HEK293 (cell line): ENCODE data around the gene CDIPT.
A peak's percentile ranks its signal among the peaks of the same experiment; 100 is the strongest.

Experiments used
- CTCF ChIA-PET: fragments of 350-600 bp; formaldehyde crosslinking; extraction: SDS; loops from one replicate; lab custom pipeline; 2021; ENCODE audit warnings: antibody characterized with exemption; lab: Yijun Ruan, JAX
- POLR2A ChIA-PET: fragments of 300-600 bp; formaldehyde crosslinking; extraction: SDS; loops from one replicate; lab custom pipeline; 2020; ENCODE audit warnings: antibody characterized with exemption, inconsistent platforms; lab: Yijun Ruan, JAX
- H3K27ac ChIP-seq: fragments of 200-500 bp; sonication (Bioruptor generic); 2 replicates; pipeline ENCODE4 v1.5.1; 2014; ENCODE audit warnings: low read depth, low read length, control low read depth, inconsistent platforms; ENCODE audit errors: extremely low read depth
- H3K36me3 ChIP-seq, 2 experiments: fragments of 200-500 bp in 1 of 2; sonication (Bioruptor generic) in 1 of 2; 1 replicate in 1 of 2; 2 replicates in 1 of 2; pipeline ENCODE4 v1.5.1; 2014 to 2017; ENCODE audit warnings: inconsistent platforms in 2 of 2, low read length in 2 of 2; ENCODE audit not compliant: control insufficient read depth in 2 of 2, insufficient read depth in 1 of 2
- H3K4me1 ChIP-seq: fragments of 200-500 bp; sonication (Bioruptor generic); 2 replicates; pipeline ENCODE4 v1.5.1; 2014; ENCODE audit warnings: mild to moderate bottlenecking, low read length, inconsistent platforms; ENCODE audit not compliant: control insufficient read depth, insufficient read depth
- H3K4me3 ChIP-seq: 2 replicates; pipeline ENCODE4 v1.5.1; 2011; ENCODE audit warnings: low read depth, mild to moderate bottlenecking, control low read depth, low read length, moderate library complexity
- H3K9me3 ChIP-seq: fragments of 200-500 bp; sonication (Bioruptor generic); 2 replicates; pipeline ENCODE4 v1.5.1; 2014; ENCODE audit warnings: low read depth, low read length, inconsistent platforms; ENCODE audit not compliant: control insufficient read depth, insufficient read depth
- EGR2 ChIP-seq: fragments of 450-650 bp; formaldehyde crosslinking; IDR thresholded peaks from 2 replicates; pipeline ENCODE4 v1.5.1; 2016; ENCODE audit warnings: low read depth, missing biosample characterization, missing genetic modification characterization
- HOXD13 ChIP-seq: sonication (generic); formaldehyde crosslinking; IDR thresholded peaks from 2 replicates; pipeline ENCODE4 v1.8.0; 2022; ENCODE audit warnings: missing genetic modification reagents, borderline replicate concordance
- INSM2 ChIP-seq: fragments of 450-650 bp; formaldehyde crosslinking; IDR thresholded peaks from 2 replicates; pipeline ENCODE4 v1.5.1; 2016; ENCODE audit warnings: missing biosample characterization, missing genetic modification characterization
- REST ChIP-seq: fragments of 450-650 bp; formaldehyde crosslinking; IDR thresholded peaks from 2 replicates; pipeline ENCODE4 v1.5.1; 2016; ENCODE audit warnings: missing biosample characterization, missing genetic modification characterization
- SCRT2 ChIP-seq: fragments of 450-650 bp; formaldehyde crosslinking; IDR thresholded peaks from 2 replicates; pipeline ENCODE4 v1.5.1; 2016; ENCODE audit warnings: missing biosample characterization, missing genetic modification characterization
- WT1 ChIP-seq: fragments of 450-650 bp; formaldehyde crosslinking; IDR thresholded peaks from 2 replicates; pipeline ENCODE4 v1.5.1; 2016; ENCODE audit warnings: missing biosample characterization, missing genetic modification characterization
- ZBTB17 ChIP-seq: fragments of 450-650 bp; formaldehyde crosslinking; IDR thresholded peaks from 2 replicates; pipeline ENCODE4 v1.5.1; 2016; ENCODE audit warnings: missing biosample characterization, missing genetic modification characterization
- ZBTB8A ChIP-seq: fragments of 450-650 bp; formaldehyde crosslinking; IDR thresholded peaks from 2 replicates; pipeline ENCODE4 v1.5.1; 2016; ENCODE audit warnings: missing biosample characterization, missing genetic modification characterization
- ZFHX2 ChIP-seq: fragments of 450-650 bp; formaldehyde crosslinking; conservative IDR thresholded peaks from 2 replicates; pipeline ENCODE4 v1.5.1; 2016; ENCODE audit warnings: missing biosample characterization, missing genetic modification characterization
- ZNF146 ChIP-seq: fragments of 450-650 bp; formaldehyde crosslinking; IDR thresholded peaks from 2 replicates; pipeline ENCODE4 v1.5.1; 2016; ENCODE audit warnings: missing biosample characterization, missing genetic modification characterization
- ZNF18 ChIP-seq: fragments of 450-650 bp; formaldehyde crosslinking; IDR thresholded peaks from 2 replicates; pipeline ENCODE4 v1.5.1; 2016; ENCODE audit warnings: missing biosample characterization, missing genetic modification characterization
- ZNF341 ChIP-seq: fragments of 450-650 bp; formaldehyde crosslinking; IDR thresholded peaks from 2 replicates; pipeline ENCODE4; 2016; ENCODE audit warnings: low read depth, missing biosample characterization, missing genetic modification characterization
- ZNF394 ChIP-seq: fragments of 450-650 bp; formaldehyde crosslinking; IDR thresholded peaks from 2 replicates; pipeline ENCODE4 v1.5.1; 2016; ENCODE audit warnings: missing biosample characterization, missing genetic modification characterization, mild to moderate bottlenecking, moderate library complexity, borderline replicate concordance
- ZNF600 ChIP-seq: fragments of 450-650 bp; formaldehyde crosslinking; IDR thresholded peaks from 2 replicates; pipeline ENCODE4 v1.5.1; 2016; ENCODE audit warnings: missing biosample characterization, missing genetic modification characterization
- ZNF621 ChIP-seq: fragments of 450-650 bp; formaldehyde crosslinking; IDR thresholded peaks from 2 replicates; pipeline ENCODE4 v1.5.1; 2017; ENCODE audit warnings: missing biosample characterization, missing genetic modification characterization
- ZNF692 ChIP-seq: fragments of 450-650 bp; formaldehyde crosslinking; IDR thresholded peaks from 2 replicates; pipeline ENCODE4 v1.5.1; 2016; ENCODE audit warnings: missing biosample characterization, missing genetic modification characterization
- ZNF707 ChIP-seq: fragments of 450-650 bp; formaldehyde crosslinking; IDR thresholded peaks from 2 replicates; pipeline ENCODE4 v1.5.1; 2016; ENCODE audit warnings: missing biosample characterization, missing genetic modification characterization
- TF ChIP-seq, protein P1 (sequence below): fragments of 450-650 bp; formaldehyde crosslinking; IDR thresholded peaks from 2 replicates; pipeline ENCODE4 v1.5.1; 2016; ENCODE audit warnings: missing biosample characterization, missing genetic modification characterization
- TF ChIP-seq, protein P2 (sequence below): fragments of 450-650 bp; formaldehyde crosslinking; IDR thresholded peaks from 2 replicates; pipeline ENCODE4 v1.5.1; 2016; ENCODE audit warnings: missing biosample characterization, missing genetic modification characterization

CDIPT gene

DNA sequence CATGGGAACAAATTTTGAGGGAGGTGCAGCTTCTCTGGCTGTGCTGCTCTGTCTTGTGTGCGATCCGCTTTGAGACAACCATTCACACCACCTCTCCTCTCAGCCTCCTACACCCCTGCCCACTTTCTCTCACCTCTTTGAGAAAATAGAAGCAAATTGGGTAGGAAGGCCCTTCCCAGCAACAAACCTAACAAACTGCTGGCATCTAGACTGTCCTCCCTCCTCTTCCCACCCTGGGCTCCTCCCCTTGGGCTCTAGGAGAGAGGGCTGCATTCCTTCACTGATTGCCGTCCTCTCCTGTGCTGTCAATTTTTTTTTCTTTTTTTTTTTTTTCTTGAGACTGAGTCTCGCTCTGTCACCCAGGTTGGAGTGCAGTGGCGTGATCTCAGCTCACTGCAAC lies 13.5 kb downstream of the CDIPT start:
- H3K9me3 ChIP-seq, result no peaks in the 10 kb centered on the region
- no peak overlapping the region for H3K4me3 ChIP-seq
- TF ChIP-seq ZNF621 (no peak), ZNF707 (tag by site-specific recombination) (no peak), EGR2 (tag by site-specific recombination) (peak; percentile 69), ZBTB17 (0 out of 2 replicates have a peak, but pooled peaks have one; percentile 23), WT1 (tag by site-specific recombination) (no peak), INSM2 (tag by site-specific recombination) (peak; percentile 70), ZNF600 (peak; percentile 14; the same call in 1 of the 2 replicates), ZNF341 (tag by site-specific recombination) (peak; percentile 78), ZBTB8A (tag by site-specific recombination) (no peak), ZFHX2 (tag by site-specific recombination) (peak; percentile 61), ZNF146 (tag by site-specific recombination) (no peak)
- TF ChIP-seq, protein P1, sequence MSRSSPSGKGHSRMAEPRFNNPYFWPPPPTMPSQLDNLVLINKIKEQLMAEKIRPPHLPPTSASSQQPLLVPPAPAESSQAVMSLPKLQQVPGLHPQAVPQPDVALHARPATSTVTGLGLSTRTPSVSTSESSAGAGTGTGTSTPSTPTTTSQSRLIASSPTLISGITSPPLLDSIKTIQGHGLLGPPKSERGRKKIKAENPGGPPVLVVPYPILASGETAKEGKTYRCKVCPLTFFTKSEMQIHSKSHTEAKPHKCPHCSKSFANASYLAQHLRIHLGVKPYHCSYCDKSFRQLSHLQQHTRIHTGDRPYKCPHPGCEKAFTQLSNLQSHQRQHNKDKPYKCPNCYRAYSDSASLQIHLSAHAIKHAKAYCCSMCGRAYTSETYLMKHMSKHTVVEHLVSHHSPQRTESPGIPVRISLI (tag by site-specific recombination), result peak; percentile 68; the same call in 1 of the 2 replicates
- TF ChIP-seq, protein P2, sequence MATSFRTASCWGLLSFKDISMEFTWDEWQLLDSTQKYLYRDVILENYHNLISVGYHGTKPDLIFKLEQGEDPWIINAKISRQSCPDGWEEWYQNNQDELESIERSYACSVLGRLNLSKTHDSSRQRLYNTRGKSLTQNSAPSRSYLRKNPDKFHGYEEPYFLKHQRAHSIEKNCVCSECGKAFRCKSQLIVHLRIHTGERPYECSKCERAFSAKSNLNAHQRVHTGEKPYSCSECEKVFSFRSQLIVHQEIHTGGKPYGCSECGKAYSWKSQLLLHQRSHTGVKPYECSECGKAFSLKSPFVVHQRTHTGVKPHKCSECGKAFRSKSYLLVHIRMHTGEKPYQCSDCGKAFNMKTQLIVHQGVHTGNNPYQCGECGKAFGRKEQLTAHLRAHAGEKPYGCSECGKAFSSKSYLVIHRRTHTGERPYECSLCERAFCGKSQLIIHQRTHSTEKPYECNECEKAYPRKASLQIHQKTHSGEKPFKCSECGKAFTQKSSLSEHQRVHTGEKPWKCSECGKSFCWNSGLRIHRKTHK (tag by site-specific recombination), result no peak
- ChIA-PET CTCF (interaction anchor here (0.6 to 5.0 kb wide), 25 partner anchors 10 to 1189 kb away, joined by 3 to 74 read pairs (median 9); partner anchors contain the start of genes ASPHD1, C16orf92, HSD3B7 and MAZ), POLR2A (interaction anchor here (1.0 to 3.2 kb wide), 3 partner anchors 29 to 65 kb away, joined by 5 to 13 read pairs (median 8); partner anchors contain the start of gene MVP)
- no peaks in the 10 kb centered on the region for H3K4me1 ChIP-seq
- no peak overlapping the region for H3K27ac ChIP-seq
- peaks cover 0 to 9% of the 10 kb centered on the region in 2 experiments; a peak in 1 of 3 replicates for H3K36me3 ChIP-seq

DNA sequence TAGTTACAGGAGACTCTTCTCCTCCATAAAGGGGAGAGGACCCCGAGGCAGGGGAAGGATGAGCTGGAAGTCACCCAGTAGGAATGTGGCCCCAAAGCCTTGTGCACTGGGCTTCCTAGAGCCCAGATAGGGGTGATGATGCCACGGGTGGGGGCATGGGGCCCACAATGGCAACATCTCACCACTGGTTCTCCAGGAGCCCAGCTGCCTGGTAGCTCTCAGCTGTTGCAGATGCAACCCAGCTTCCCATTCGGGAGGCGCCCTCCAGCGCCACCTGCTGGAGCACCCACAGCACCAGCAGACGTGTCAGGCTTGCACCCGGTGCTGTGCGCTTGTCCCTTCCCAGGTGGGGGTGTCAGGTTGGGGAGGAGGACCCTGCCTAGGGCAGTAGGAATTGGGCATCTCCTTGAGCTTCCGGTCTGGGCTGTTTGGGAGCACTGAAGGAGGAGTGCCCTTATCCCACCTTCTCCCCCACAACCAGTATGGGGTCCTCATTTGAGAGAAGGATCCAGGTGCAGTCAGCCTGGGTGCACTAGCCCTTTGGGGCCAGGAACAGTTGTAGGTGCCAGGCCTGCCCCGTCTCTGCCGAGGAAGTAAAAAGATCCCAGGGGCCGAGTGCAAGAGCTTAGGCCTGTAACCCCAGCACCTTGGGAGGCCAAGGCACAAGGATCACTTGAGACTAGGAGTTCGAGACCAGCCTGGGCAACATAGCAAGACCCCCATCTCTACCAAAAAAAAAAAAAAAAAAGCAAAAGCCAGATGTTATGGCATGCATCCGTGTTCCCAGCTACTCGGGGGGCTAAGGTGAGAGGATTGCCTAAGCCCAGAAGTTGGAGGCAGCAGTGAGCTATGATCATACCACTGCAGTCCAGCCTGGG lies 14.4 kb downstream of the CDIPT start:
- H3K4me3 ChIP-seq, result no peak overlapping the region
- no peaks in the 10 kb centered on the region for H3K4me1 ChIP-seq
- peaks cover 0 to 9% of the 10 kb centered on the region in 2 experiments; a peak in 1 of 3 replicates for H3K36me3 ChIP-seq
- H3K9me3 ChIP-seq, result no peaks in the 10 kb centered on the region
- POLR2A ChIA-PET, result interaction anchor here (0.6 to 3.2 kb wide), 13 partner anchors 20 to 1105 kb away, joined by 3 to 13 read pairs (median 5); partner anchors contain the start of genes MAZ, MVP, PAGR1 and PRRT2
- H3K27ac ChIP-seq, result no peak overlapping the region
- CTCF ChIA-PET, result interaction anchor here (0.6 to 5.0 kb wide), 68 partner anchors 11 to 1355 kb away, joined by 3 to 74 read pairs (median 4); partner anchors contain the start of genes ASPHD1, C16orf92, CDIPT and HIRIP3
- TF ChIP-seq REST (tag by site-specific recombination) (no peak), ZNF18 (tag by site-specific recombination) (no peak), ZNF394 (tag by site-specific recombination) (peak; percentile 57; the same call in 1 of the 2 replicates), ZNF692 (tag by site-specific recombination) (peak; percentile 88), SCRT2 (tag by site-specific recombination) (peak; percentile 91), HOXD13 (no peak)
